IPS-11a (cell line): ENCODE results near the gene STAB2.

Experiments
- H3K4me3 ChIP-seq: one replicate; pipeline ENCODE4 v1.5.1; 2013; ENCODE audit warnings: low read depth, low read length, control low read depth

The STAB2 gene

DNA sequence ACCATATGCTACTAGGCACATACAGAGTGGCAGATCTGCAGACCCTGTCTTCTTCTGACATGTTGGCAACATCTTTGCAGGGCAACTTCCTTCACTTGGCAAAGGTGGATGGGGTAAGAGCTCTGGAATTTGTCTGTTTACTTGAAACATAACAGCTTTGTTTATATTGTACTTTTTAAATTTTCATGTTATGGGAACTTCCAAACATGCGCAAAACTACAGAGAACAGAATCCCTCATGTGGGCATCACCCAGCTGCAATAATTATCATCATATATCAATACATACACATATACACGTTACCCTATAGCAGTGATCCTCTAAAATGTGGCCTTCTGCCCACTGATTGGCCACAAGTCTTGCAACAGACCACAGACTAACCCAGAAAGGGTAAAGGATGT lies 103.4 kb downstream of the STAB2 start:
- H3K4me3 ChIP-seq = no peak overlapping the region

DNA sequence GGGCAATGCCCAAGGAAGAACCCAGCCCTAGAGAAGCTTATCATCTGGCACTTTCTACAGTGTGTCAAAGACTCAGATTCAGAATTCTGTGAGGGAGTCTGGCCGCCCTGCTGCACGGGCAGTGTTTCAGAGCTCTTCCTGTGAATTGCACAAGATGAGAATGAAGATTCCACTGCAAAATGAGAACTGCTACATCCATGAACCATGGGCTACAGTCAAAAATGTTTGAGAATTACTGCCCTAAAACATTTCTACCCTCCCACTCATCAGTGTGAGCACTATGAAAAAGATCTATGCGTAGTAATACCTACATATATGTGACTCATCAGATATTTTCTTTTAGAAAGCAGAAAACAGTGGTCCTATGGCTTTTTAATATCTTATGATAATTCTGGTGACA lies 104.0 kb downstream of the STAB2 start:
- no peak overlapping the region for H3K4me3 ChIP-seq

DNA sequence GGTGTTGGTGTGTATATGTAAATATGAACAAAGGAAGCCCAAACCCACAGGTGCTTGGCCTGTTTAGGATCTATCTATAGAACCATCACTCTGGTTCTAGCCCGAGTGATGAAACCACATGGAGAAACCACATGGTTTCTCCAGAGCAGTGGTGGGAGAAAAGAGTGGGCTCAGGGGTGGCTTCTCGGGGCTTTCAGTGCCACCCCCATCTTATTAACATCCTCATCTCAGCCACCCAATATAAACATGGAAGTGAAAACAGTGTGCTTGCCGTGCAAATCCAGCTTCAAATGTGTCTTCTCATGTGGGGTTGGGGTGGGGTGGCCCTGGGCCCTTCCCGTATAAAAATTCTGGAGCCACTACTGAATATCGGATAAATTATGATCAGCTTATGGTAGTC lies 109.0 kb downstream of the STAB2 start:
- H3K4me3 ChIP-seq = no peak overlapping the region

DNA sequence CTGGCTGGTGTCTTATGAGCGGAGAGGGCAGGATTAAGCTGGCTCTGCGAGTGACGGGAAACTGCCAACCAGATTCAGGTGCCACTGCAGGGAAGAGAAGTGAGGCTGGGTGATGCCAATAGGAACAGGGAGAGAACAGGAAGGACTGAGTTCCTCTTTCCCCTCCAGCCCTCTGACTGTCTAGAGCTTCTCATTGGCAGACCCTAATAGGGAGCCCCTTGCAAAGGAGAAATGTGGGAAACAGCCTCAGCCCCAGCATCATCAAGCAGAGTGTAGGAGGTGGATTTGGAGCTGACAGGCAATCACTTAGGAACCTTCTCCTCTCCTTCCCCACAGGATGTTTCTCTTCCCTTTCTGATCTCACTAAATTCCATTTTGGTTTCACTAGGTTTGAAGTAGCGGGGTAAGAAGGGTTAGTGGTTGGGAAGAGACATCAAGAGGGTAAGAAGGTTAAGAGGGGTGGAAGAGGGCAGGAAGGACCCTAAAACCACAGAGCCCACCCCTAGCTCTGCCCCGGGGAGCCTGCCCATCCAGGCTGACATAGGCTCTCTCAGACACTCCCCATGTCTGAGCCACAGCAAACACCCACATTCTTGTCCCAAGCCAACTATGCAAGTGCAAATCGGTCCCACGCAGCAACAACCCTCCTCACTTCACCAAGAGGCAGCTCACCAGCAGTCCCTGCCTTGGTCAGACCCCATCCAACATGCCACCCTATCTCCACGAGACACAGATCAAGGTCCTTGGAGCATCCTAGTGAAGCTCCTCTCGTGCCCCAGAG lies 111.1 kb downstream of the STAB2 start:
- no peak overlapping the region for H3K4me3 ChIP-seq

DNA sequence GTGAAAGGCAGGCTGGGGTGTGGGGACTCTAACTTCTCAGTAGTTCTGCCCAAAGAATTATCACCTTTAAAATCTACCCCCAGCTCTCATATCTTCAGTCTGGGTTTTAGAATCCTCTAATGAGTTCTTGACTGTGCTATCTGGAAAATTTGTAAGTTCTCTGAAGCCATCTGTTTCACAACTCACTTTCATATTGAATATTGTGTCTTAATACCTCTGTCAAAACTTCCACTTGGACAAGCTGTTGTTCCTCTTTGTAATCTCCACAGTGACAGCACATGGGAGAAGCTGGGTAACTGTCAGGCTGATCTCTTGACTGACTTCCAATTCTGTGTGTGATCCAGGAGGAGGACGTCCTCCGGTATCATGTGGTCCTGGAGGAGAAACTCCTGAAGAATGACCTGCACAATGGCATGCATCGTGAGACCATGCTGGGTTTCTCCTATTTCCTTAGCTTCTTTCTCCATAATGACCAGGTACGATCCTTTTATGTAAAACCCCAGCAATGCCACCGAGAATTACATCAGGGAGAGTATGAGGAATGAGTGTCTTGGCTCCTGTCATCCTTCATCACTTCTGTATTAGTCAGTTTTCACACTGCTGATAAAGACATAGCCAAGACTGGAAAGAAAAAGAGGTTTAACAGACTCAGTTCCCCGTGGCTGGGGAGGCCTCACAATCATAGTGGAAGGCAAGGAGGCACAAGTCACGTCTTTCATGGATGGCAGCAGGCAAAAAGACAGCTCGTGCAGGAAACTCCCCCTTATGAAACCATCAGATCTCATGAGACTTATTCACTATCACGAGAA lies 111.9 kb downstream of the STAB2 start:
- H3K4me3 ChIP-seq = no peak overlapping the region

DNA sequence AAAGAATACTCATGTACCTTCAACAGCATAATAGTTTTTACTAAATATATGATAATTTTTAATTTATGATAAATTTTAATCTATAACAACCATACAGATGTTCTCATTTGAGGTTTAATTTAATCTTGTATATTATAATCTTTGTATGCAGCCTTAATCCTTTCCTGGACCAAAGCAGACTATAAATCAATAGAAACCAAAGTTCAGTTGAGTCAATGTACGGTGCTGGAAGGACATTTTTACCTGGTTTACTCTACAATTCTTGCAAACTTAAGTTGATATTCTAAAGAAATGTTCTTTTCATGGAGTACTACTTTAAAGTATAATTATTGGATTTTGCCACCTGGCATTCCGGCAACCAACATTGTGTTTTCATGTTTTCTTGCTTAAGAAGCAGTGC lies 118.0 kb downstream of the STAB2 start:
- no peak overlapping the region for H3K4me3 ChIP-seq

DNA sequence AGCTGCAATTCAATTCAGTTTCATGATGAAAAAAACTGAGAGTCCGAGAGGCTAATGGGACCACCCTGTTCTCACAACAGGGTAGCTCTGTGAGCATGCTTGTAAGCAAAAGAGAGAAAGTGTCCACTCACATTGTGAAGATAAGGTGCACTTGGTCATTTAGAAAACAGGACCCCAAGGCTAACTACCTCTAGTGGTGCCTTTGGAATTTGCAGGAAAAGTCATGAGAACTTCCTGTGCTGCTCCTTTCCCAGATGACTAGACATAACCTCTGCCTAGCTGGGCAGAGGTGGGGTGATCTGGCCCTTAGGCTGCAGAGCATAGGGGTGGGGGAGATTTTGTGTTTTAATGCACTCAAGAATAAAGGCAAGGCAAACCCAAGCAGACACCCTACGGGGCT lies 118.9 kb downstream of the STAB2 start:
- H3K4me3 ChIP-seq = no peak overlapping the region

DNA sequence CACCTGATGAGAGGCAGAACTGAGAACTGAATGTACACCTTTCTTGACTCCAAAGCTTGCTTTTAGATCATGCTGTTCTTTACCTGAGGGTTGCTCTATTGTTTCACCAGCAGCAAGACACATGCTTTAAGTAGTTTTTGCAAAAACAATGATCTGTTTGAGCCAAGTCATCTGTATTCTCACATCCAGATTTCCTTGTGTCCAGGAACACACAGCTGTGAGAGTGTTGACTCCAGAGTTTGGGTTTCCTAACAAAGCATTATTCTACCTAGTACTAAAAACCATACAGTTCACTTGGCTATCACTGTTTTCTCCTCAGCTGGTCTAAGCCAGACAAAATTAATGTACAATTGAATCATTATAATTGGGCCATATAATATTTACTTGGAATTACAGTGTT lies 120.4 kb downstream of the STAB2 start:
- no peak overlapping the region for H3K4me3 ChIP-seq

DNA sequence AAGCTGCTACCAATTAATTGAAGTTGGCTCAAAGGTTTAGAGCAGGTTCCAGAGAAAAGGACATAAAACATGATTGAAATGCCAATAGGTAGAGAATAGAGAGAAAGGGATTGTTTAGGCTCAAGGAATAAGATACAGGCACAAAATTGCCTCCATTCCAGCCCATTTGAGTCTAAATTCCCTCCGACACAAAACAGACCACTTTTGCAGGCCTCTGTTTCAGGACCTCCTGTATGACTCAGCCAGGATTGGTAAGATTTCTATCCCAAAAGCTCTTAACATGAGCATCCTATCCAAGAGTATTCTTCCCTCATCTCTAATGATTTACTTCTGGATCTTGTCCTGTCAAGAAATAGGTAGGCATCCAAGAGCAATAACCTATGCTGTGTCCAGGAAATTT lies 123.5 kb downstream of the STAB2 start:
- no peak overlapping the region for H3K4me3 ChIP-seq

DNA sequence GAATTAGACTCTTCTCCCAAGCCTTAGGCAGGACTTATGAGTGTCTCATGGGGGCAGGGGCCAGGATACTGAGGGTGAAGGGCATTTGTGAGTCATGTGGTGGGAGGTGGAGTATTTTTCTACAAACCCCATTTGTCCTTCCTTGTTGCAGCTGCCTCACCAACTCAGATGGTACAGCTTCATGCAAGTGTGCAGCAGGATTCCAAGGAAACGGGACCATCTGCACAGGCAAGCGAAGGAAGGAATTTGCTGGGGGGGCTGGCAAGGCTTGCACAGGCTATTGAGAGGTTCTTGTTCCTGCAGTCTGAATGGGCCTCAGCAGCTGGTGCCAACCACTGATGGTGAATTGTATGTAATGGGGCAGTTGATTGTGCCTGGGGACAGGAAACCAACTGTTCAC lies 125.1 kb downstream of the STAB2 start:
- H3K4me3 ChIP-seq = no peak overlapping the region

DNA sequence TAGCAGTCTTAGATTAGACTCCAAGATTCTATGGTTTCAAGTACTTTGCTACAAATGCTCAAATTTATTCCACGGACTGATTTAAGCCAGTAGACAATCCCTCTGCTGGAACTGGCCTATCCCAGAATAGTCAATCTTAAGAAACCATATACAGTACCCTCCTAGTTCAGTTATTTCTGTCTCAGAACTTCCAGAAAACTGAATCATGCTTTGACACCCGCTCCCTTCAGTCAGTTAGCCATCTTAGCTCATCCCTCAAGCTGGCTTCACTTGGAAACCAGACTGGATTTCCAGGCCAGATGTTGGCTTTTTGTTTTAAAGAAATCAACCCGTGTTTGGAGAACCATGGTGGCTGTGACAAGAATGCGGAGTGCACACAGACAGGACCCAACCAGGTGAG lies 128.4 kb downstream of the STAB2 start:
- no peak overlapping the region for H3K4me3 ChIP-seq

DNA sequence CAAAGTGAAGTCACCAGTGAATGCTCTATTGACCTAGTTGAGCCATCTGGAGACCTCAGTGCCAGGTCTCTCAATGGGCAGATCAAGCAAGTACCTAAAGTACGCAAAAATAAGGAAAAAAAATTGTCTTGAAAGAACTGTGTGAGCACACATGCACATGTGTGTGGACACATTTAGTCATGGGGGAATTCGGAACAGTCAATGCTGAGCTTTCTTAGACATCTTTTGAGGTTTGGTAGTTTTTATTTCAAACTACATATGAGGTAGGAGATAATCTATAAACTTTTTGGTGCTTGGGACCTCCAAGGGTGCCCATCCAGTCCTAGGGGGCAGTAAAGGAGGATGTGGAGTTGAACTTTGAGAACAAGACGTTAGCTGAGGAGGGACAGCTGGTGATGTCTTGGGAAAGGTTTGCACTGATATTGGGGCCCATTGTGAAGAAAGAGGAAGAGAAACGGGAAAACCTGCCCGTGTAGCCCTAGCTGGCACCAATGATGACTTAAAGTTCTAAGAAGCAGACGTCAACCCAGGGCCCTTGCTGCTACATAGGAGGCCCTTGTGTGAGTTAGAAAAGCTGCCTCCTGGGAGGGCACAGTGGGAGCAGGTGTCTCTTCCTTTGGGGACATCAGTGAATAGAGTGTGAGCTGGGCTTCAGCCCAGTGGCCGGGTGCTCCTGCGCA lies 129.6 kb downstream of the STAB2 start:
- H3K4me3 ChIP-seq = no peak overlapping the region

DNA sequence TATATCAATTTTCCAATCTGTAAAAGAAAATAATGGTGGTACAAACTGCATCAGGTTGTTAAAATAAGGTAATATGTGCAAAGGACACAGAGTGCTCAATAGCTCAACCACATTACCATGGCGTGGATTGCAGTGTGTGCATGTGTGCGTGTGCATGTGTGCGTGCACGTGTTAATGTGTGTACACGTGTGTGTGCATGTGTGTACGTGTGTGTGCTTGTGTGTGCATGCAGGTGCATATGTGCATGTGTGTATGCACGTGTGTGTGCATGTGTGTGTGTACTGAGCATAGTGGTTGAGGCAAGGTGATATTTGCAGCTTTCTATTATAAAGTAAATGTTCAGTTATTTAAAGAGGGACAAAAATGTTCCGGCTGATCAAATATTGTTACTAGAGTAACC lies 138.3 kb downstream of the STAB2 start:
- H3K4me3 ChIP-seq = no peak overlapping the region

DNA sequence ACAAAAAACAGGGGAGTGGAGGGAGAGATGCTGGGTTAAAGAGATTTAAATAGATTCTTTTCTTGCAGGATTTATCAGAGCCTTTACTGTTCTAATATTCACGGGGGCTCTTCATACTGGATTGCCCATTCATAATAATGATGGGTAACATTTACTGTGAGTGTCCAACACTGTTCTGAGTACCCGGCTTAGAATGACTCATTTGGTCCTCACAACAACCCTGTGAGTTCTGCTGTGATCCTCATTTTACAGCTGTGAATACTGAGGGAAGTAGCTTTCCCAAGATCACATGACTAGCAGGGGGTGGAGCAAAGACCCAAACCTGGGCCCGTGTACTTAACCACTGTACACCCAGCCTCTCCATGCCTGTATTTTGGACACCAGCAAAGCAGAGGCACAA lies 140.6 kb downstream of the STAB2 start:
- H3K4me3 ChIP-seq = no peak overlapping the region

DNA sequence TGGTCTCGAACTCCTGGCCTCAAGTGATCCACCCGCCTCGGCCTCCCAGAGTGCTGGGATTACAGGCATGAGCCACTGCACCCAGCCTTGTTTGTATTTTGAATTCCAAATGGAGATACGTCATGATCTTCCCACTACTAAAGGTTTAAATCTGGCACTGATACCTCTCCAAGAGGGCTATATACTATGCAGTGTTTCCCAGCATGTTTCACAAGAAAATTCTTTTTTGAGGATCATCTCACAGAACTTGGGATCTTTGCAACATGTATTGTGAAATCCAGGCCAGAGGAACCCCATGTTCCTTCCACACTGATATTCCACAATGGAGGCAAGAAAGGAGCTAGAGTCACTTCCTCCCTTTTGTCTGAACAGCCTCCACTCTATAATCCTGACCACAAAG lies 141.2 kb downstream of the STAB2 start:
- no peak overlapping the region for H3K4me3 ChIP-seq

DNA sequence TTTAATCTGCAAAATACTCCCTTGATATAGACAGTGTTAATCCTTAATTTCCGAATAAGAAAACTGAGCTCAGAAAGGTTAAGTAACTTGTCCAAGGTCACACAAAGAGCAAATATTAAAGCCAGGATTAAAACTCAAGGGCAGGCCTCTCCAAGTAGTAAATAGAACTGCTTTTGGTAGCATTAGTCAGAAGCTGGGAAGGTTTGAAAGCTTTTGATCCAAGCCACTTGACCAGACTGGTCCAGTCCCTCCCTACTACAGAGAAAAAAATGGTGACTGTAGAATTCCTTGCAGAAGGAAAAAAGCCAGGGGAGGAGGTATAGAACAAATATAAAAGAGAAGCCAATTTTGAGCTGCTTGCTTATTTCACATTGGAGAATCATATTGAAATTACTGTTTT lies 142.4 kb downstream of the STAB2 start:
- no peak overlapping the region for H3K4me3 ChIP-seq

DNA sequence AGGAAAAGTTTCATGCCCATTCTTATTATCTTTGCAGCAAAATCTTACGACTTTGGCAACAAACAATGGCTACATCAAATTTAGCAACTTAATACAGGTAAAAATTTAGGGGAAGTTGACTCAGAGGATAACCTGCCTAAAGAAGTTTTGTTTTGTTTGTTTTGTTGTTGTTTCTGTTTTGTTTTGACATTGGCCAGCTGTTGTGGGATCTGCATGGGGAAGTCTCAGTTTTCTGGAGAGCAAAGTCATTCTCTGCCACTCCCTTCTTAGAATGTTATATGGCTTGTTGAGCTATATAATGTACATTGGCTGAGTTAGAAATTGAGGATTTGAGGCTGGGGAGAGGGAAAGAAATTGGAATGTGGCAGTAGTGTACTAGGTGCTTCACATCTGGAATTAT lies 144.5 kb downstream of the STAB2 start:
- no peak overlapping the region for H3K4me3 ChIP-seq

DNA sequence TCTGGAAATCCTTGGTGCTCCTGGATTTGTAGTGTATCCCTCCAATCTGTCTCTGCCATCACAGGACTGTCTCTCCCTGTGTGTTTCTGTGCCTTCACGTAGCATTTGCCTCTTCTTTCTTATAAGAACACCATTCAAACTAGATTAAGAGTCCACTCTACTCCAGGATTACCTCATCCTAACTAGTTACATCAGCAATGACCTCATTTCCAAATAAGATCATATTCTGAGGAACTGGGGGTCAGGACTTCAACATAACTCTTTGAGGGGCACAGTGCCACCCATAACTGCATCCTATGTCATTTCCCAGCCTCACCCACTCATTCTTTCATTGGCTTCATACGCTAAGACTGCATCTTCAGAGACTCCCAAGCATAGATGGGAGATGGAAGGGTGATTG lies 147.8 kb downstream of the STAB2 start:
- H3K4me3 ChIP-seq = no peak overlapping the region

DNA sequence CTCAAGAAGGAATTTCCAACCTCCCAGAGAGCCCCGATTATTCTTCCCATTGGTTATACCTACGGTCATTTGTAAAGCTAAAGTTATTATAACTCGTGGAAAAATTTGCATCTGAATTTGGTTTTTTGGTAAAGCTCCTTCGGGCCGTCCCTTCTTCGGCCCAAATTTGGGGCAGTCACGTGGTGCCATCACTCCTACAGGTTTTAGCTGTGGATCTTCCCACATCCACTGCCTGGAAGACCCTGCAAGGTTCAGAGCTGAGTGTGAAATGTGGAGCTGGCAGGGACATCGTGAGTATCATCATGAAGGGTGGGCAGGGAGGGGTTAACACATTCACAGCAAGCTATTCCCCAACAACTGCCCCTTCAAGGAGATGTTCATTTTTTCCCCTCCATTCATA lies 148.2 kb downstream of the STAB2 start:
- H3K4me3 ChIP-seq = no peak overlapping the region

DNA sequence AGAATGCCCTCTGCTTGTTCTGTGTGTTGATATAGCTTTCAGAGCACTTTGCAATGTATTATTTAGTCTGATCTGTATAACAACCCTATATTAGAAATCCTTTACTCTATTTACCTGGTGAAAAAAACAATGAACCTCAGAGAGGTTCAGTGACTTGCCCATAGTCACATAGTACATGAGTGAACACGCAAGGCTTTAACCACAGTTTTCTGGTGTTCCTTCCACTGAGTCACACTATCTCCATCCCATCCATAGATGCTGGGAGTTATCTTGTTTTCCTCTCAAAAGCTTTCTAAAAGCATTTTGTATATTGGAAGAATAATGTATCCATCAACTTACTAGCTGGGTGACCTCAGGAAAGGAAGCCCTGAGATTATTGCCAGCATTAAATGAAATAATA lies 149.5 kb downstream of the STAB2 start:
- H3K4me3 ChIP-seq = no peak overlapping the region

DNA sequence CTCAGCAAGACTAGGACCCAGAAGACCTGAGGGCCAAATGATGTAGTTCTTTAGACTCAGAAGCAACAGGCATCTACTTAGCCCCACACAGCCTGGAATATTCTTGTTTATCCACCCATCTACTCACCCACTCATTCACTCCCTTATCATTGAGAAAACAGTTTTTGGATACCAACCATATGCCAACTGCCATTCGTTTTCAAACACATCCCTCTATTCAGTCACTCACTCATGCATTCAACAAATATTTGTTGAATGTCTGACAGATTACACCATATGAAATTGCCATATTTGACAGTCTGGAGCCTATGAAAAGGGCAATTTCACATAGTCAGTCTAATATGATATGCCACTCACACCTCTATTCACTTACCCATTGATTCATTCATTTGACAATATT lies 150.8 kb downstream of the STAB2 start:
- no peak overlapping the region for H3K4me3 ChIP-seq

DNA sequence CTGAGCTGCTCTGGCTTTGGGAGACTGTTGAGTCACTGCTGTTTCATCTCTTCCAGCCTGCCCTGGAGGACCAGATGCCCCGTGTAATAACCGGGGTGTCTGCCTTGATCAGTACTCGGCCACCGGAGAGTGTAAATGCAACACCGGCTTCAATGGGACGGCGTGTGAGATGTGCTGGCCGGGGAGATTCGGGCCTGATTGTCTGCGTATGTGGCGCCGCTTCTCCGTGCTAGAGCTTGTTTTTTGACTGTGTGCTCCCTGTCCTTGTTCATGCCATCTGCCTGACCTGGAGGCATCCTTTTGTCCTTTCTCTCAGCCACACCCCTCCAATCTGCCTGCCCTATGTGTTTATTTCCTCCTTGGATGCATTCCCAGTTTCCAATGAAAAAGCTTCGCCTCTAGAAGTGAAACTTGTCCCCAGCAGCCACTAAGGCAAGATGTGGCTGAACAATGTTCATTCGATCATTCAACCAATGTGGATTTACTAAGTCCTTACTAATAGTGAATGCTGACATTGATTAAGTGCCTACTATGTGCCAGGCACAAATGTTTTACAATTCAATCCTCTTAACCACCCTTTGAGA lies 155.4 kb downstream of the STAB2 start:
- no peak overlapping the region for H3K4me3 ChIP-seq
